ENCODE measurements around the gene GFRA4.

DNA sequence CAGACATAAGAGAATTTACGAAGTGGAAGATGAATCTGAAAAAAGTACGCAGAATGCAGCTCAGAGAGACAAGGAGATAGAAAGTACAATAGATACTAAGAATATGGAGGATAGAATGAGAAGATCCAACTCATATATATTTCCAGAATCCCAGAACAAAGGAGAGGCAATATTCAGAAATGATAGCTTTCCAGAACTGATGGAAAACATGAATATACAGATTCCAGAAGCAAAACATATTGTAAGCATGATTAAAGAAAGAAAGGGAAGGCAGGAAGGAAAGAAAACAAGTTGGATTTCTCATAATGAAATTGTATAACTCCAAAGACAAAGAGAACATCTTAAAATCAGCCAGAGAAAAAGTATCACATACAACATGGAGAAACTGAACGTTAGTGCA lies 22.9 kb downstream of the GFRA4 start:
- TF ChIP-seq ESRRG (CRISPR knock-in tag; IDR thresholded peaks at IDR 0.05) (no peak), ARNTL (CRISPR knock-in tag; IDR thresholded peaks at IDR 0.05; ENCODE audit: borderline replicate concordance, low read depth) (no peak), ZNF8 (CRISPR knock-in tag; IDR thresholded peaks at IDR 0.05) (no peak), RARB (CRISPR knock-in tag; IDR thresholded peaks at IDR 0.05) (no peak)
- TF ChIP-seq, protein P1, sequence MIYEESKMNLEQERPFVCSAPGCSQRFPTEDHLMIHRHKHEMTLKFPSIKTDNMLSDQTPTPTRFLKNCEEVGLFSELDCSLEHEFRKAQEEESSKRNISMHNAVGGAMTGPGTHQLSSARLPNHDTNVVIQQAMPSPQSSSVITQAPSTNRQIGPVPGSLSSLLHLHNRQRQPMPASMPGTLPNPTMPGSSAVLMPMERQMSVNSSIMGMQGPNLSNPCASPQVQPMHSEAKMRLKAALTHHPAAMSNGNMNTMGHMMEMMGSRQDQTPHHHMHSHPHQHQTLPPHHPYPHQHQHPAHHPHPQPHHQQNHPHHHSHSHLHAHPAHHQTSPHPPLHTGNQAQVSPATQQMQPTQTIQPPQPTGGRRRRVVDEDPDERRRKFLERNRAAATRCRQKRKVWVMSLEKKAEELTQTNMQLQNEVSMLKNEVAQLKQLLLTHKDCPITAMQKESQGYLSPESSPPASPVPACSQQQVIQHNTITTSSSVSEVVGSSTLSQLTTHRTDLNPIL (CRISPR knock-in tag; IDR thresholded peaks at IDR 0.05; ENCODE audit: low read depth), result no peak
- TF ChIP-seq, protein P2, sequence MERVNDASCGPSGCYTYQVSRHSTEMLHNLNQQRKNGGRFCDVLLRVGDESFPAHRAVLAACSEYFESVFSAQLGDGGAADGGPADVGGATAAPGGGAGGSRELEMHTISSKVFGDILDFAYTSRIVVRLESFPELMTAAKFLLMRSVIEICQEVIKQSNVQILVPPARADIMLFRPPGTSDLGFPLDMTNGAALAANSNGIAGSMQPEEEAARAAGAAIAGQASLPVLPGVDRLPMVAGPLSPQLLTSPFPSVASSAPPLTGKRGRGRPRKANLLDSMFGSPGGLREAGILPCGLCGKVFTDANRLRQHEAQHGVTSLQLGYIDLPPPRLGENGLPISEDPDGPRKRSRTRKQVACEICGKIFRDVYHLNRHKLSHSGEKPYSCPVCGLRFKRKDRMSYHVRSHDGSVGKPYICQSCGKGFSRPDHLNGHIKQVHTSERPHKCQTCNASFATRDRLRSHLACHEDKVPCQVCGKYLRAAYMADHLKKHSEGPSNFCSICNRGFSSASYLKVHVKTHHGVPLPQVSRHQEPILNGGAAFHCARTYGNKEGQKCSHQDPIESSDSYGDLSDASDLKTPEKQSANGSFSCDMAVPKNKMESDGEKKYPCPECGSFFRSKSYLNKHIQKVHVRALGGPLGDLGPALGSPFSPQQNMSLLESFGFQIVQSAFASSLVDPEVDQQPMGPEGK (CRISPR knock-in tag; IDR thresholded peaks at IDR 0.05; ENCODE audit: borderline replicate concordance), result no peak
- TF ChIP-seq, protein P3, sequence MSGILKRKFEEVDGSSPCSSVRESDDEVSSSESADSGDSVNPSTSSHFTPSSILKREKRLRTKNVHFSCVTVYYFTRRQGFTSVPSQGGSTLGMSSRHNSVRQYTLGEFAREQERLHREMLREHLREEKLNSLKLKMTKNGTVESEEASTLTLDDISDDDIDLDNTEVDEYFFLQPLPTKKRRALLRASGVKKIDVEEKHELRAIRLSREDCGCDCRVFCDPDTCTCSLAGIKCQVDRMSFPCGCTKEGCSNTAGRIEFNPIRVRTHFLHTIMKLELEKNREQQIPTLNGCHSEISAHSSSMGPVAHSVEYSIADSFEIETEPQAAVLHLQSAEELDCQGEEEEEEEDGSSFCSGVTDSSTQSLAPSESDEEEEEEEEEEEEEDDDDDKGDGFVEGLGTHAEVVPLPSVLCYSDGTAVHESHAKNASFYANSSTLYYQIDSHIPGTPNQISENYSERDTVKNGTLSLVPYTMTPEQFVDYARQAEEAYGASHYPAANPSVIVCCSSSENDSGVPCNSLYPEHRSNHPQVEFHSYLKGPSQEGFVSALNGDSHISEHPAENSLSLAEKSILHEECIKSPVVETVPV (CRISPR knock-in tag; IDR thresholded peaks at IDR 0.05), result no peak
